Measurements from ENCODE around the gene RNF150. TPM values are rescaled to one million over a fixed set of nuclear protein-coding genes. Genes with fewer than 3 reads are reported as not detected.

Gene RNF150
- polyA plus RNA-seq, 3 donors: 0.21 TPM; not detected in 2

DNA sequence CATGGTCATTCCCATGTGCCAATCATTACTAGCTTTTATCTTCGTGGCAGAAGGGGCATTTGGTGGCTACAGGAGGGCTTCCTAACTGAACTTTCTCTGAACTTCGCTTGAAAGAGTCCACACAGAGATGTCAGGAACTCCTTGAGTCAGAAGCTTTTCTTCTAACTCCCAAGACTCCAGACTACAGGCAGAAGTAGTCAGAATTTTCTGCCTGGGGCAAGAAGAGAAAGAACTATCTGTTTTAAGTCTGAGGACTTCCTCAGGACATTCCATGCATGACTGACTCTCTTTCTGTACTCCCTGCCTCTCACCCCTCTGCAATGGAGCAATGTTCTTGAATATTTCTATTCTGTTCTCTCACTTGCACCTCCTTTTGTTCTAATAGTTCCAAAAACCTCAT lies 206.6 kb downstream of the RNF150 start:
- peaks cover 0 to 6% (median 5%) of the 10 kb centered on the region in 3 donors for H3K27me3 Mint-ChIP-seq (ENCODE audit: low read depth in 3 of 3)
- intact Hi-C loops (cut with micrococcal nuclease): no loop called here
- Histone ChIP-seq H3K9ac (ENCODE audit: insufficient read depth, low read length, poor library complexity, severe bottlenecking) (no peak overlapping the region), H3K27me3 (ENCODE audit: control insufficient read depth in 2 of 2, insufficient read depth in 2 of 2, low read length in 2 of 2) (peaks cover 0 to 5% of the 10 kb centered on the region in 2 donors), H3K36me3 (replicated peaks in 1 of 2; ENCODE audit: control insufficient read depth in 1 of 2, insufficient read depth in 2 of 2, low read length in 2 of 2) (no peaks in the 10 kb centered on the region), H4K20me1 (ENCODE audit: insufficient read depth, low read length) (no peaks in the 10 kb centered on the region), H3K4me1 (ENCODE audit: control insufficient read depth in 1 of 2, insufficient read depth in 2 of 2, low read length in 2 of 2) (no peaks in the 10 kb centered on the region), H3K9me3 (replicated peaks in 1 of 2; ENCODE audit: control insufficient read depth in 1 of 2, insufficient read depth in 1 of 2, low read length in 2 of 2) (no peaks in the 10 kb centered on the region), H3K79me2 (ENCODE audit: insufficient read depth, low read length) (no peaks in the 10 kb centered on the region), H2AFZ (ENCODE audit: insufficient read depth, low read depth, low read length, poor library complexity, severe bottlenecking) (no peak overlapping the region), H3K27ac (ENCODE audit: low read depth in 1 of 2, low read length in 2 of 2) (no peak overlapping the region), H3K4me2 (replicated peaks; ENCODE audit: extremely low read depth, low read length, poor library complexity, severe bottlenecking) (no peak overlapping the region), H3K4me3 (replicated peaks in 1 of 3; ENCODE audit: low read depth in 2 of 3, low read length in 3 of 3) (no peak overlapping the region)
- 80% methylated on average over 2 of the region's 2 CpGs for WGBS (ENCODE audit: insufficient coverage)
- peaks cover 0 to 5% (median 4%) of the 10 kb centered on the region in 7 donors for H3K9me3 Mint-ChIP-seq
- H3K27ac Mint-ChIP-seq: no peak overlapping the region
- no peaks in the 10 kb centered on the region for H3K4me1 Mint-ChIP-seq
- no peak overlapping the region for H3K4me3 Mint-ChIP-seq
- DNase-seq: no peak
- H3K36me3 Mint-ChIP-seq: no peaks in the 10 kb centered on the region
- TF ChIP-seq, protein P1, sequence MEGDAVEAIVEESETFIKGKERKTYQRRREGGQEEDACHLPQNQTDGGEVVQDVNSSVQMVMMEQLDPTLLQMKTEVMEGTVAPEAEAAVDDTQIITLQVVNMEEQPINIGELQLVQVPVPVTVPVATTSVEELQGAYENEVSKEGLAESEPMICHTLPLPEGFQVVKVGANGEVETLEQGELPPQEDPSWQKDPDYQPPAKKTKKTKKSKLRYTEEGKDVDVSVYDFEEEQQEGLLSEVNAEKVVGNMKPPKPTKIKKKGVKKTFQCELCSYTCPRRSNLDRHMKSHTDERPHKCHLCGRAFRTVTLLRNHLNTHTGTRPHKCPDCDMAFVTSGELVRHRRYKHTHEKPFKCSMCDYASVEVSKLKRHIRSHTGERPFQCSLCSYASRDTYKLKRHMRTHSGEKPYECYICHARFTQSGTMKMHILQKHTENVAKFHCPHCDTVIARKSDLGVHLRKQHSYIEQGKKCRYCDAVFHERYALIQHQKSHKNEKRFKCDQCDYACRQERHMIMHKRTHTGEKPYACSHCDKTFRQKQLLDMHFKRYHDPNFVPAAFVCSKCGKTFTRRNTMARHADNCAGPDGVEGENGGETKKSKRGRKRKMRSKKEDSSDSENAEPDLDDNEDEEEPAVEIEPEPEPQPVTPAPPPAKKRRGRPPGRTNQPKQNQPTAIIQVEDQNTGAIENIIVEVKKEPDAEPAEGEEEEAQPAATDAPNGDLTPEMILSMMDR (IDR thresholded peaks at IDR 0.05): no peak

DNA sequence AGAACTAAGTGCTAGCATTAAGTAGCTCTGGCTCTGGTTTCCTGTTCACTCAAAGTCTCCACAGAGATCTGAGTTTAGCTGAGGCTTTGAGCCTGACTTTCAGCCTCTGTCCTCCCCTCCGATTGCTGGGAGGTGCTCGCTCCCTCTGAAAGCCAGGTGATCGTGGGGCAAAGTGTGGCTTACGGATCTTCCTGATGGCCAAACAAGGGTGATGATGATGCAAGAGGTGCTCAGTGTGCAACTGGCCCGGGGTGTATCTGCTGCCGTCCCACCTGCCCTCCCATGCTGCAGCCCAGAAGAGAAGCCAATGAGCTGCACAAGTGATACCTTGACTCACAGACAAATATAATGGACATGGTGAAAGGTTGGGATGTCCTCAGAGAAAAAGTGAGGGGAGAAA lies 207.9 kb downstream of the RNF150 start:
- TF ChIP-seq, protein P1 (IDR thresholded peaks at IDR 0.05): no peak
- no peaks in the 10 kb centered on the region for H3K36me3 Mint-ChIP-seq
- Histone ChIP-seq H2AFZ (ENCODE audit: insufficient read depth, low read depth, low read length, poor library complexity, severe bottlenecking) (no peak overlapping the region), H3K79me2 (ENCODE audit: insufficient read depth, low read length) (no peaks in the 10 kb centered on the region), H3K27me3 (ENCODE audit: control insufficient read depth in 2 of 2, insufficient read depth in 2 of 2, low read length in 2 of 2) (no peaks in the 10 kb centered on the region), H3K9ac (ENCODE audit: insufficient read depth, low read length, poor library complexity, severe bottlenecking) (no peak overlapping the region), H3K4me2 (replicated peaks; ENCODE audit: extremely low read depth, low read length, poor library complexity, severe bottlenecking) (no peak overlapping the region), H3K9me3 (replicated peaks in 1 of 2; ENCODE audit: control insufficient read depth in 1 of 2, insufficient read depth in 1 of 2, low read length in 2 of 2) (no peaks in the 10 kb centered on the region), H3K4me1 (ENCODE audit: control insufficient read depth in 1 of 2, insufficient read depth in 2 of 2, low read length in 2 of 2) (no peaks in the 10 kb centered on the region), H3K36me3 (replicated peaks in 1 of 2; ENCODE audit: control insufficient read depth in 1 of 2, insufficient read depth in 2 of 2, low read length in 2 of 2) (no peaks in the 10 kb centered on the region), H3K4me3 (replicated peaks in 1 of 3; ENCODE audit: low read depth in 2 of 3, low read length in 3 of 3) (no peak overlapping the region), H4K20me1 (ENCODE audit: insufficient read depth, low read length) (no peaks in the 10 kb centered on the region), H3K27ac (ENCODE audit: low read depth in 1 of 2, low read length in 2 of 2) (no peak overlapping the region)
- peaks cover 0 to under 1% (median 0%) of the 10 kb centered on the region in 3 donors for H3K27me3 Mint-ChIP-seq (ENCODE audit: low read depth in 3 of 3)
- H3K9me3 Mint-ChIP-seq: peaks cover 0 to 6% (median 4%) of the 10 kb centered on the region in 7 donors
- no peak overlapping the region for H3K4me3 Mint-ChIP-seq
- 95% methylated on average over 4 of the region's 6 CpGs for WGBS (ENCODE audit: insufficient coverage)
- no peaks in the 10 kb centered on the region for H3K4me1 Mint-ChIP-seq
- H3K27ac Mint-ChIP-seq: no peak overlapping the region
- DNase-seq: no peak
- intact Hi-C loops (cut with micrococcal nuclease): no loop called here

Measured in CD14-positive monocyte (primary cell).